CD4-positive, CD25-positive, alpha-beta regulatory T cell (primary cell): ENCODE results near the gene CA9. TPM values are rescaled to one million over a fixed set of nuclear protein-coding genes. Genes with fewer than 3 reads are reported as not detected.
"Not testable (repeated sequence)": the region's sequence is repeated elsewhere in the genome, so short reads cannot be mapped to it uniquely, and the experiment has no call there.

ENCODE experiments used
- ATAC-seq, 2 donors: fragments of 150-1000 bp; cut with Tn5 transposase; one replicate each; pipeline ENCODE4 v1.10.0; 2021; ENCODE audit warnings: low read depth in 2 of 2, moderate number of reproducible peaks in 2 of 2, moderate library complexity in 1 of 2
- DNase-seq, 3 donors: peaks; one replicate each; pipeline versions ENCODE4 v3.0.0 to v3.0.0-alpha.2; 2012 to 2022; ENCODE audit warnings: mixed read lengths in 1 of 3
- H3K27ac ChIP-seq: one replicate; pipeline ENCODE4 v1.7.0; 2013; ENCODE audit warnings: mild to moderate bottlenecking, low read length; ENCODE audit not compliant: insufficient read depth, poor library complexity, severe bottlenecking
- H3K27me3 ChIP-seq: one replicate; pipeline ENCODE4 v1.7.0; 2013; ENCODE audit warnings: low read length; ENCODE audit not compliant: control insufficient read depth, insufficient read depth
- H3K36me3 ChIP-seq: one replicate; pipeline ENCODE4 v1.7.0; 2013; ENCODE audit warnings: mild to moderate bottlenecking, low read length, moderate library complexity; ENCODE audit not compliant: control insufficient read depth, insufficient read depth
- H3K4me1 ChIP-seq: 2 replicates; pipeline ENCODE4 v1.7.0; 2013; ENCODE audit warnings: mild to moderate bottlenecking, low read length; ENCODE audit not compliant: insufficient read depth, control insufficient read depth, poor library complexity, severe bottlenecking
- H3K4me3 ChIP-seq: one replicate; pipeline ENCODE4 v1.7.0; 2013; ENCODE audit warnings: low read depth, mild to moderate bottlenecking, low read length, moderate library complexity
- H3K9me3 ChIP-seq, 2 experiments: 1 replicate in 1 of 2; 2 replicates in 1 of 2; pipeline ENCODE4 v1.7.0; 2013; ENCODE audit warnings: low read length in 2 of 2, mild to moderate bottlenecking in 1 of 2, moderate library complexity in 1 of 2; ENCODE audit not compliant: control insufficient read depth in 2 of 2
- H3K27ac Mint-ChIP-seq, 3 donors: one replicate each; pipeline ENCODE4 v1.8.0; 2020 to 2022; ENCODE audit warnings: mild to moderate bottlenecking in 3 of 3, mixed read lengths in 3 of 3, moderate library complexity in 2 of 3
- H3K27me3 Mint-ChIP-seq: one replicate; pipeline ENCODE4 v1.8.0; 2022; ENCODE audit warnings: mild to moderate bottlenecking, mixed read lengths
- H3K36me3 Mint-ChIP-seq: one replicate; pipeline ENCODE4 v1.8.0; 2020; ENCODE audit warnings: mixed read lengths
- H3K4me1 Mint-ChIP-seq, 4 donors: one replicate each; pipeline ENCODE4 v1.8.0; 2020 to 2022; ENCODE audit warnings: mixed read lengths in 4 of 4, mild to moderate bottlenecking in 1 of 4
- H3K4me3 Mint-ChIP-seq, 4 donors: one replicate each; pipeline ENCODE4 v1.8.0; 2020 to 2022; ENCODE audit warnings: mild to moderate bottlenecking in 4 of 4, mixed read lengths in 4 of 4, moderate library complexity in 3 of 4
- H3K9me3 Mint-ChIP-seq, 7 donors: one replicate each; pipeline ENCODE4 v1.8.0; 2020 to 2022; ENCODE audit warnings: mixed read lengths in 7 of 7, mild to moderate bottlenecking in 3 of 7, moderate library complexity in 2 of 7
- polyA plus RNA-seq, 4 donors: library from polyadenylated mRNA; unstranded; fragments of 300-500 nt; fragmentation: Illumina TruSeq; gene quantifications; one replicate each; pipeline ENCODE4 v1.2.3, GENCODE V29; 2021
- total RNA-seq: library from RNA; stranded (reverse); gene quantifications from one replicate; pipeline ENCODE4 v1.2.3, GENCODE V29; 2022

The CA9 gene
- total and polyA plus RNA-seq, 5 donors from 2014 or later, result 0.48 TPM; not detected in 4

DNA sequence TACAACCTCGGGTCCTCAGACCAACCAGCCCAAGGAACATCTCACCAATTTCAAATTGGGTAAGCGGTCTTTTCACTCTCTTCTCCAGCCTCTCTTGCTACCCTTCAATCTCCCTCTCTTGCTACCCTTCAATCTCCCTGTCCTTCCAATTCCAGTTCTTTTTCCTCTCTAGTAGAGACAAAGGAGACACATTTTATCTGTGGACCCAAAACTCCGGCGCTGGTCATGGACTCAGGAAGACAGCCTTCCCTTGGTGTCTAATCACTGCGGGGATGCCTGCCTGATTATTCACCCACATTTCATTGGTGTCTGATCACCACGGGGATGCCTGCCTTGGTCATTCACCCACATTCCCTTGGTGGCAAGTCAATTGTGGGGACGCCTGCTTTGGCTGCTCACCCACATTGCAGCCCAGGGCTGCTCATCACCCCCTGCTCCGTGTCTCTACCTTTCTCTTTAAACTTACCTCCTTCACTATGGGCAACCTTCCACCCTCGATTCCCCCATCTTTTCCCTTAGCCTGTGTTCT, 36.2 kb upstream of the CA9 start:
- H3K9me3 Mint-ChIP-seq, H3K27me3 ChIP-seq, H3K4me3 Mint-ChIP-seq, ATAC-seq, H3K36me3 ChIP-seq, H3K27ac ChIP-seq, DNase-seq, H3K4me3 ChIP-seq, H3K36me3 Mint-ChIP-seq, H3K9me3 ChIP-seq, H3K27me3 Mint-ChIP-seq: not testable (repeated sequence)
- Mint-ChIP-seq H3K4me1 (peaks cover 10 to 54% (median 29%) of the 10 kb centered on the region in 4 donors), H3K27ac (peak overlapping the region; percentile 77 to 88 (median 78))
- peaks cover 11% of the 10 kb centered on the region for H3K4me1 ChIP-seq

DNA sequence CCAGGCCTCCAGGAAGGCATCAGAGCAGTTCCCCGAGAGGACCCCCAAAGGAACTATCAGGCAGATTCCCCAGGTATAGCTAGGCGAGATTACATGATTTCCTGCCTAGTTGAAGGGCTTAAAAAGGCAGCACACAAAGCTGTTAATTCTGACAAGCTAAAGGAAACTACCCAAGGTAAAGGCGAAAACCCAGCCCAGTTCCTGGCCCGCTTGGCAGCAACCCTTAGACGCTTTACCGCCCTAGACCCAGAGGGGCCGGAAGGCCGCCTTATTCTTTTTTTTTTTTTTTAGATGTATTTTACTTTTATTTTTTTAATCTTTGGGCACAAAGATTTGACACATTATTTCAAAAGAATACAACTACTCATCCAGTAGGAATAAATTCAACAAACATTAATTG, 35.0 kb upstream of the CA9 start:
- H3K27me3 Mint-ChIP-seq, H3K9me3 ChIP-seq, H3K36me3 Mint-ChIP-seq, H3K9me3 Mint-ChIP-seq, H3K36me3 ChIP-seq, H3K27me3 ChIP-seq, H3K4me3 ChIP-seq: not testable (repeated sequence)
- Mint-ChIP-seq H3K4me1 (peaks cover 10 to 60% (median 32%) of the 10 kb centered on the region in 4 donors), H3K27ac (peak overlapping the region in 1 of 3 donors; percentile 77), H3K4me3 (peak overlapping the region in 3 of 4 donors; percentile 47 to 69 (median 64))
- Histone ChIP-seq H3K4me1 (peaks cover 11% of the 10 kb centered on the region), H3K27ac (peak overlapping the region; percentile 55)
- ATAC-seq (peak; percentile 57 to 69), DNase-seq (peak in 1 of 3 donors; percentile 84)

DNA sequence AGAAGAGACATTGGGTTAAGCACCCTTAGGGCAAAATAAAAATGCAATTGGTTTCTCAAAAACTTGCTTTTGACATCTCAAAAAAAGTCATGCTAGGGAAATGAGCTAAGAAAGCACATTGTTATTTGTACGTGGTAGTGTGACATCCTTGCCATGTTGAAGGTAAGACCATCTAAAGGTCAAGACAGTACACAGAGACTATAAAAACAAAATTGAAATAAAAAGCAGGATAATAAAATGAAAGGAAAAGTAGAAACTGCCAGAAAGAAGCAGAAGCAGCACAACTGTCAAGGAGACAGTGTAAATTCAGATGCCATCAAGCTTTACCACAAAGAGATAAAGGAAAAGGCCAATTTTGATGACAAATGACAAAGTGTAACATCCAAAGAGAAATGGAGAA, 34.5 kb upstream of the CA9 start:
- not testable (repeated sequence) for H3K27me3 Mint-ChIP-seq, H3K36me3 Mint-ChIP-seq, H3K36me3 ChIP-seq, H3K9me3 ChIP-seq, H3K27me3 ChIP-seq, H3K4me3 ChIP-seq, H3K9me3 Mint-ChIP-seq
- peak in 1 of 2 donors; percentile 14 for ATAC-seq
- peak overlapping the region in 2 of 4 donors; percentile 46 to 67 for H3K4me3 Mint-ChIP-seq
- peaks cover 10 to 60% (median 33%) of the 10 kb centered on the region in 4 donors for H3K4me1 Mint-ChIP-seq
- H3K27ac Mint-ChIP-seq, result peak overlapping the region in 2 of 3 donors; percentile 75 to 77
- H3K27ac ChIP-seq, result peak overlapping the region; percentile 55
- peaks cover 11% of the 10 kb centered on the region for H3K4me1 ChIP-seq
- DNase-seq, result peak in 1 of 3 donors; percentile 36

DNA sequence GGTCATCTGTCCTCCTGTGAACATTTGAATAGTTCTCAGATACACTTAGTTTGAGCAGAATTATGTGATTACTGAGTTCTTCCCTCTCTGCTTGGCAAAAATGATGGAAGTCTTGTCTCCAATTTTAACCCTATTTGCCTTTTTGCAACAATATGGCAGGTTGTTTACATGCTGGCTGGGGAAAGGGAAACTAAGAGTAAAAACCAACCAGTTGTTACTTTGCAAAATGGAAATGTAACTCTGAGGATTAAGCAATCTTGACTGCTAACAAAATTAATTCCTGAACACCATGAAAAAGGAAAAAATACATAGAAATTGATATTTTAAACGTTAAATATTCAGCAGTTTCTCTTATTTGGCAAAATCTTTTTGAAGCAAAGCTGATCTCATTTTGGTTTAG, 34.1 kb upstream of the CA9 start:
- Histone ChIP-seq H3K4me3 (peak overlapping the region; percentile 23), H3K4me1 (peaks cover 14% of the 10 kb centered on the region), H3K36me3 (peaks cover 5% of the 10 kb centered on the region), H3K9me3 (no peaks in the 10 kb centered on the region), H3K27me3 (no peaks in the 10 kb centered on the region), H3K27ac (peak overlapping the region; percentile 55)
- H3K9me3 Mint-ChIP-seq, result no peaks in the 10 kb centered on the region
- H3K4me1 Mint-ChIP-seq, result peaks cover 12 to 62% (median 37%) of the 10 kb centered on the region in 4 donors
- peaks cover 4% of the 10 kb centered on the region for H3K36me3 Mint-ChIP-seq
- peak overlapping the region; percentile 45 to 77 (median 63) for H3K27ac Mint-ChIP-seq
- no peak for ATAC-seq
- H3K4me3 Mint-ChIP-seq, result peak overlapping the region in 1 of 4 donors; percentile 67
- DNase-seq, result no peak
- H3K27me3 Mint-ChIP-seq, result no peaks in the 10 kb centered on the region

DNA sequence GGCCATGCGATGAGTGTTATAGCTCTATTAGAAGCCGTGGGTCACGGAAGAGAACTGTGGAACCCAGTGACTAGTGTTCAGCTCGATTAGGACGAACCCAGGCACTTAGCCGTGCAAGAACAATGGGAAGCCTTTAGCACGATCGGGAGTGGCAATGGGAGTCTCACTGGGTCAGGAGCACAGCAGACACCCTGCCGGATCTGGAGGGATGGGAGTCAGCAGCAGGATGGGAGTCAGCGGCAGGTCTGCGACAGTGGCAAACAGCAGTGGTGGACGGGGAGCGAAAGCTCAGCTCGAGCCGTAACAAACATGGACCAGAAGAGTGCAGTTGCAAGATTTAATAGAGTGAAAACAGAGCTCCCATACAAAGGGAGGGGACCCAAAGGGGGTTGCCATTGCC, 33.3 kb upstream of the CA9 start:
- ATAC-seq, H3K27me3 ChIP-seq, H3K9me3 Mint-ChIP-seq, H3K9me3 ChIP-seq, H3K27ac ChIP-seq, DNase-seq, H3K27me3 Mint-ChIP-seq, H3K36me3 Mint-ChIP-seq, H3K4me3 ChIP-seq, H3K36me3 ChIP-seq: not testable (repeated sequence)
- Mint-ChIP-seq H3K27ac (peak overlapping the region in 1 of 3 donors; percentile 92), H3K4me3 (peak overlapping the region in 1 of 4 donors; percentile 60), H3K4me1 (peaks cover 14 to 67% (median 38%) of the 10 kb centered on the region in 4 donors)
- H3K4me1 ChIP-seq, result peaks cover 17% of the 10 kb centered on the region

DNA sequence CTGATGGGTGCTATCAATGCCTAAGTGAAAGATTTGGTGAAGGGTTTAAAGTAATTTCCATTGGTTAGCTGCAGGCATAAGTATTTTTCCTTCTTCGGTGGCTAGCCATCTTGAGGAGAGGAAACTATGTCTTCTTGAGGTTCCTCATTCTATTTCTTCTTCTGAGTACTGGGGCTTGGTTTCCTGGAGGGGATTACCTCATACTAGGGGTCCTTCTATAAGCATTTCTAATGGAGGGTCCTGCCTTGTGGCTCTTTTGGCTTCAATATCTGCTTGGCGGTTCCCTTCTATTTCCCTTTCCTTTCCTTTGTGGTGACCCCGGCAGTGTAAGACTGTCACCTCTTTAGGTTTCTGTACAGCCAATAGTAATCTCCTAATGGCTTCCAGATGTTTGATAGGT, 32.2 kb upstream of the CA9 start:
- Mint-ChIP-seq H3K4me3 (peak overlapping the region in 1 of 4 donors; percentile 15), H3K4me1 (peaks cover 14 to 68% (median 39%) of the 10 kb centered on the region in 4 donors), H3K27ac (peak overlapping the region in 1 of 3 donors; percentile 38)
- H3K27me3 Mint-ChIP-seq, H3K36me3 Mint-ChIP-seq, H3K27ac ChIP-seq, H3K9me3 Mint-ChIP-seq, H3K4me3 ChIP-seq, H3K36me3 ChIP-seq, H3K27me3 ChIP-seq, DNase-seq, H3K9me3 ChIP-seq, ATAC-seq: not testable (repeated sequence)
- H3K4me1 ChIP-seq, result peaks cover 27% of the 10 kb centered on the region

DNA sequence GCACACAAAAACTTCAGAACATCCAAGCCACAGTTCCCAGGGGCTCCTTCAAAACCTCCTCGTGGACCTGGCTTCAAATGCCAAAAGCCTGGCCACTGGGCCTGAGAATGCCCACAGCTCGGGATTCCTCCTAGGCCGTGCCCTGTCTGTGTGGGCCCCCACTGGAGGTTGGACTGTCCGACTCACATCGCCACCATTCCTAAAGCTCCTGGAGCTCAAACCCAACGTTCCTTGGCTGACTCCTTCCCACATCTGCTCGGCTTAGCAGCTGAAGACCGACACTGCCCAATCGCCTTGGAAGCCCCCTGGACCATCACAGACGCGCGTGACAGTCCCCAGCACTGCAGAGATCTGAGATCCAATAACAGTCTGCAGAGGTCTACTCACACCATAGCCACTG, 30.7 kb upstream of the CA9 start:
- H3K36me3 Mint-ChIP-seq, result peaks cover 4% of the 10 kb centered on the region
- Histone ChIP-seq H3K9me3 (no peaks in the 10 kb centered on the region), H3K36me3 (peaks cover 5% of the 10 kb centered on the region), H3K27me3 (no peaks in the 10 kb centered on the region), H3K4me1 (peaks cover 37% of the 10 kb centered on the region), H3K27ac (no peak overlapping the region), H3K4me3 (no peak overlapping the region)
- DNase-seq (no peak), ATAC-seq (no peak)
- peaks cover 11% of the 10 kb centered on the region for H3K27me3 Mint-ChIP-seq
- H3K9me3 Mint-ChIP-seq, result peaks cover 0 to 2% (median 0%) of the 10 kb centered on the region in 7 donors
- H3K27ac Mint-ChIP-seq, result peak overlapping the region in 2 of 3 donors; percentile 76 to 87
- H3K4me3 Mint-ChIP-seq, result peak overlapping the region in 2 of 4 donors; percentile 13 to 41
- peaks cover 14 to 69% (median 44%) of the 10 kb centered on the region in 4 donors for H3K4me1 Mint-ChIP-seq

DNA sequence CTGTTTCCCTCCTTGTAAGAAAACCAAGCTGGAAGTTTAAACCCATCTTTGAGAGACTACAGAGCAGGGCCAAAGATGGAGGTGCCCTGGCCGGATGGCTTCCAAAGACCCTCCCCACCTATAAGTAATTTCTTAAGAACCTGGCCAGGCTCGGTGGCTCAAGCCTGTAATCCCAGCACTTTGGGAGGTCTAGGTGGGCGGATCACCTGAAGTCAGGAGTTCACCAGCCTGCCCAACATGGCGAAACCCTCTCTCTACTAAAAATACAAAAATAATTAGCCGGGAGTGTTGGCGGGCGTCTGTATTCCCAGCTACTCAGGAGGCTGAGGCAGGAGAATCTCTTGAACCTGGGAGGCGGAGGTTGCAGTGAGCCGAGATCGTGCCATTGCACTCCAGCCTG, 28.0 kb upstream of the CA9 start:
- not testable (repeated sequence) for H3K36me3 ChIP-seq, H3K36me3 Mint-ChIP-seq, H3K27me3 ChIP-seq, DNase-seq, H3K9me3 Mint-ChIP-seq, ATAC-seq, H3K9me3 ChIP-seq
- Histone ChIP-seq H3K4me3 (peak overlapping the region; percentile 90), H3K4me1 (peaks cover 55% of the 10 kb centered on the region), H3K27ac (peak overlapping the region; percentile 93)
- H3K4me1 Mint-ChIP-seq, result peaks cover 4 to 64% (median 43%) of the 10 kb centered on the region in 4 donors
- peaks cover 12% of the 10 kb centered on the region for H3K27me3 Mint-ChIP-seq
- peak overlapping the region; percentile 96 to 100 (median 97) for H3K4me3 Mint-ChIP-seq
- peak overlapping the region; percentile 95 to 98 (median 98) for H3K27ac Mint-ChIP-seq
